ENCODE measurements around the gene ORM2.

DNA sequence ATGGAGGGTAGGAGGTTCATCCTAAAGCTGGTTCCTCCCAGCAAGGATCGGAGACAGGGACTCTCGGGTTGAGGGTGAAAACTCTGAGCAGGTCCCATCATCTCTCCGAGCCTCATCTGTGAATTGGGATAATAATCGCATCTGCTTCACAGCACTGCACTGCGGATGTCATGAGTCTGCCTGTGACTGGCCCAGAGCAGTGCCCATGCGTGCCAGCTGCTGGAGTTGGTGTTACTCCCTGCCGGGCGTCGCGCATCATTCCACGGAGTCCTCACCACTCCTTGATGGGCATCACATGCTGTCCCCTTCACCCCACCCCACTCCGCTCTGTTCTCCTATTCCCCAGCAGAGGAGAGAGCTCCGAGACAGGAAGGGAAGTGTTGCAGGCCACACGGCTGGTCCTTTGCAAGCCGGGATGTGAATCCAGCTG lies 41.9 kb upstream of the ORM2 start:
- TF ChIP-seq, protein P1, sequence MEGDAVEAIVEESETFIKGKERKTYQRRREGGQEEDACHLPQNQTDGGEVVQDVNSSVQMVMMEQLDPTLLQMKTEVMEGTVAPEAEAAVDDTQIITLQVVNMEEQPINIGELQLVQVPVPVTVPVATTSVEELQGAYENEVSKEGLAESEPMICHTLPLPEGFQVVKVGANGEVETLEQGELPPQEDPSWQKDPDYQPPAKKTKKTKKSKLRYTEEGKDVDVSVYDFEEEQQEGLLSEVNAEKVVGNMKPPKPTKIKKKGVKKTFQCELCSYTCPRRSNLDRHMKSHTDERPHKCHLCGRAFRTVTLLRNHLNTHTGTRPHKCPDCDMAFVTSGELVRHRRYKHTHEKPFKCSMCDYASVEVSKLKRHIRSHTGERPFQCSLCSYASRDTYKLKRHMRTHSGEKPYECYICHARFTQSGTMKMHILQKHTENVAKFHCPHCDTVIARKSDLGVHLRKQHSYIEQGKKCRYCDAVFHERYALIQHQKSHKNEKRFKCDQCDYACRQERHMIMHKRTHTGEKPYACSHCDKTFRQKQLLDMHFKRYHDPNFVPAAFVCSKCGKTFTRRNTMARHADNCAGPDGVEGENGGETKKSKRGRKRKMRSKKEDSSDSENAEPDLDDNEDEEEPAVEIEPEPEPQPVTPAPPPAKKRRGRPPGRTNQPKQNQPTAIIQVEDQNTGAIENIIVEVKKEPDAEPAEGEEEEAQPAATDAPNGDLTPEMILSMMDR (IDR thresholded peaks at IDR 0.05): no peak
- TF ChIP-seq POLR2A (IDR thresholded peaks at IDR 0.05) (no peak), EP300 (IDR thresholded peaks at IDR 0.05) (no peak)

All from tibial nerve (tissue), 4 donors.